H1 (cell line): ENCODE measurements around the gene CKB. TPM values are rescaled to one million over a fixed set of nuclear protein-coding genes. Genes with fewer than 3 reads are reported as not detected.
"Not testable (repeated sequence)": the region's sequence is repeated elsewhere in the genome, so short reads cannot be mapped to it uniquely, and the experiment has no call there.

ENCODE experiments used
- CTCF ChIA-PET: fragments of 300-600 bp; sonication (Branson Sonifier 250); formaldehyde crosslinking; loops from one replicate; lab custom pipeline; 2021; ENCODE audit not compliant: partially characterized antibody; lab: Charles Lee
- POLR2A ChIA-PET: fragments of 300-600 bp; sonication (Branson Sonifier 250); formaldehyde crosslinking; loops from one replicate; lab custom pipeline; 2021; ENCODE audit warnings: inconsistent platforms; ENCODE audit not compliant: partially characterized antibody; lab: Charles Lee
- DNase-seq, 2 experiments: peaks; one replicate each; pipeline versions ENCODE4 v3.0.0 to v3.0.0-alpha.2; 2010 to 2022; ENCODE audit warnings: low spot score in 2 of 2, low read depth in 1 of 2, mixed read lengths in 1 of 2
- FAIRE-seq: peaks from 2 replicates; lab custom pipeline; 2011; peaks lifted over from hg19 to GRCh38; lab: Jason Lieb, UNC
- H2AFZ ChIP-seq: 2 replicates; pipeline ENCODE4 v1.8.1; 2012; ENCODE audit warnings: low read length, inconsistent platforms
- H2AK5ac ChIP-seq: 2 replicates; pipeline ENCODE4 v1.6.1; 2013; ENCODE audit warnings: low read depth, low read length
- H2BK120ac ChIP-seq: replicated peaks from 2 replicates; pipeline ENCODE3; 2013; ENCODE audit warnings: low read depth, low read length, inconsistent platforms
- H2BK12ac ChIP-seq: 2 replicates; pipeline ENCODE4 v1.6.1; 2013; ENCODE audit warnings: low read depth, low read length
- H2BK15ac ChIP-seq: 2 replicates; pipeline ENCODE4 v1.6.1; 2013; ENCODE audit warnings: low read length
- H2BK20ac ChIP-seq: 2 replicates; pipeline ENCODE4 v1.6.1; 2013; ENCODE audit warnings: low read length
- H2BK5ac ChIP-seq: 2 replicates; pipeline ENCODE4 v1.6.1; 2013; ENCODE audit warnings: low read depth, low read length
- H3K14ac ChIP-seq: 2 replicates; pipeline ENCODE4 v1.6.1; 2013; ENCODE audit warnings: inconsistent platforms; ENCODE audit not compliant: insufficient read length
- H3K18ac ChIP-seq: 2 replicates; pipeline ENCODE4 v1.6.1; 2013; ENCODE audit warnings: low read length; ENCODE audit errors: extremely low read depth
- H3K23ac ChIP-seq: 2 replicates; pipeline ENCODE4 v1.6.1; 2013; ENCODE audit warnings: inconsistent platforms; ENCODE audit not compliant: insufficient read length
- H3K23me2 ChIP-seq: 2 replicates; pipeline ENCODE4 v1.6.1; 2013; ENCODE audit warnings: low read depth, low read length
- H3K27ac ChIP-seq: 2 replicates; pipeline ENCODE4 v1.6.1; 2011; ENCODE audit warnings: low read depth, low read length, inconsistent platforms
- H3K27me3 ChIP-seq, 4 experiments: replicated peaks in 1 of 4; 1 replicate in 1 of 4; 2 replicates in 3 of 4; pipeline versions ENCODE4 v1.6.1 to v1.8.1; 2011 to 2013; ENCODE audit warnings: low read length in 3 of 4, mild to moderate bottlenecking in 3 of 4, inconsistent platforms in 2 of 4, mixed read lengths in 2 of 4, moderate library complexity in 1 of 4; ENCODE audit not compliant: control insufficient read depth in 3 of 4, insufficient read depth in 3 of 4; ENCODE audit errors: extremely low read depth in 1 of 4
- H3K36me3 ChIP-seq, 4 experiments: 2 replicates each; pipeline versions ENCODE4 v1.6.1 to v1.8.1; 2011 to 2013; ENCODE audit warnings: mild to moderate bottlenecking in 4 of 4, low read length in 3 of 4, moderate library complexity in 2 of 4, control low read depth in 1 of 4, inconsistent platforms in 1 of 4; ENCODE audit not compliant: insufficient read depth in 4 of 4, control insufficient read depth in 2 of 4
- H3K4ac ChIP-seq: replicated peaks from 2 replicates; pipeline ENCODE3; 2013; ENCODE audit warnings: low read length, low read depth, mixed read lengths, inconsistent platforms; ENCODE audit not compliant: insufficient read length
- H3K4me1 ChIP-seq, 4 experiments: replicated peaks in 1 of 4; 1 replicate in 1 of 4; 2 replicates in 3 of 4; pipeline versions ENCODE4 v1.6.1 to v1.8.1; 2011 to 2013; ENCODE audit warnings: low read length in 3 of 4, inconsistent platforms in 2 of 4, mixed read lengths in 1 of 4; ENCODE audit not compliant: insufficient read depth in 4 of 4, control insufficient read depth in 3 of 4
- H3K4me2 ChIP-seq, 2 experiments: 2 replicates each; pipeline versions ENCODE4 v1.6.1 to v1.8.1; 2011 to 2013; ENCODE audit warnings: low read depth in 2 of 2, low read length in 2 of 2, control low read depth in 1 of 2, inconsistent platforms in 1 of 2, mild to moderate bottlenecking in 1 of 2; ENCODE audit not compliant: insufficient read depth in 1 of 2
- H3K4me3 ChIP-seq, 4 experiments: fragments of 200-600, 300-600 bp in 1 of 4; sonication (generic), shearing (Covaris generic), sonication (Bioruptor Twin) in 1 of 4; 2 replicates each; pipeline versions ENCODE4 v1.5.1 to v1.8.1; 2011 to 2016; ENCODE audit warnings: low read length in 4 of 4, low read depth in 3 of 4, control low read depth in 2 of 4, inconsistent platforms in 2 of 4, mild to moderate bottlenecking in 2 of 4, mixed read lengths in 1 of 4, moderate library complexity in 1 of 4; ENCODE audit not compliant: insufficient read depth in 2 of 4; ENCODE audit errors: extremely low read depth in 1 of 4
- H3K56ac ChIP-seq: replicated peaks from 2 replicates; pipeline ENCODE3; 2013; ENCODE audit warnings: low read depth, mild to moderate bottlenecking, mixed read lengths, low read length, inconsistent platforms; ENCODE audit not compliant: insufficient read length
- H3K79me1 ChIP-seq: 2 replicates; pipeline ENCODE4 v1.6.1; 2013; ENCODE audit warnings: low read depth, low read length, control low read depth
- H3K79me2 ChIP-seq, 2 experiments: 2 replicates each; pipeline versions ENCODE4 v1.6.1 to v1.8.1; 2012 to 2013; ENCODE audit warnings: low read length in 2 of 2, mild to moderate bottlenecking in 2 of 2, inconsistent platforms in 1 of 2; ENCODE audit not compliant: insufficient read depth in 2 of 2, control insufficient read depth in 1 of 2
- H3K9ac ChIP-seq, 4 experiments: replicated peaks in 1 of 4; 1 replicate in 1 of 4; 2 replicates in 3 of 4; pipeline versions ENCODE4 v1.6.1 to v1.8.1; 2011 to 2013; ENCODE audit warnings: low read depth in 3 of 4, low read length in 3 of 4, control low read depth in 2 of 4, mild to moderate bottlenecking in 2 of 4, moderate library complexity in 2 of 4, inconsistent platforms in 1 of 4; ENCODE audit errors: extremely low read depth in 1 of 4
- H3K9me3 ChIP-seq, 2 experiments: 2 replicates each; pipeline versions ENCODE4 v1.6.1 to v1.8.1; 2012 to 2013; ENCODE audit warnings: mild to moderate bottlenecking in 2 of 2, moderate library complexity in 2 of 2, control low read depth in 1 of 2, inconsistent platforms in 1 of 2, low read depth in 1 of 2, low read length in 1 of 2, mixed read lengths in 1 of 2; ENCODE audit not compliant: insufficient read depth in 2 of 2
- H4K20me1 ChIP-seq, 2 experiments: replicated peaks in 1 of 2; 2 replicates each; pipeline versions ENCODE3 to v1.8.1; 2011 to 2013; ENCODE audit warnings: inconsistent platforms in 2 of 2, low read length in 2 of 2, mild to moderate bottlenecking in 1 of 2; ENCODE audit not compliant: insufficient read depth in 2 of 2, control insufficient read depth in 1 of 2
- H4K5ac ChIP-seq: 2 replicates; pipeline ENCODE4 v1.6.1; 2013; ENCODE audit warnings: low read length, low read depth, mixed read lengths, inconsistent platforms; ENCODE audit not compliant: insufficient read length
- H4K8ac ChIP-seq: 2 replicates; pipeline ENCODE4 v1.8.0; 2013; ENCODE audit warnings: mild to moderate bottlenecking, moderate library complexity, low read length, inconsistent platforms; ENCODE audit not compliant: insufficient read depth; ENCODE audit errors: extremely low read depth
- H4K91ac ChIP-seq: replicated peaks from 2 replicates; pipeline ENCODE3; 2013; ENCODE audit warnings: low read length, mixed read lengths, inconsistent platforms; ENCODE audit not compliant: insufficient read length
- WGBS, 2 experiments: shearing (Covaris generic) in 1 of 2; methylation state at CpG; one replicate each; pipeline versions ENCODE4 v1.1.6 to v1.1.7; 2013 to 2015; ENCODE audit warnings: low lambda C conversion rate in 2 of 2, mixed read lengths in 2 of 2, inconsistent platforms in 1 of 2, low coverage in 1 of 2, missing lambda C conversion rate in 1 of 2; ENCODE audit not compliant: insufficient replicate concordance in 2 of 2, insufficient coverage in 1 of 2, insufficient read length in 1 of 2; ENCODE audit errors: extremely low coverage in 1 of 2, missing lambda C conversion rate in 1 of 2; 5-methylcytosine and 5-hydroxymethylcytosine counted together
- polyA plus RNA-seq, 7 experiments: library from polyadenylated mRNA; depleted of rRNA in 3 of 7; stranded (reverse) in 5 of 7; unstranded in 2 of 7; fragments of >200 nt in 5 of 7; fragments of 200-250 nt in 2 of 7; gene quantifications; 1 replicate in 5 of 7; 2 replicates in 1 of 7; 4 replicates in 1 of 7; pipeline versions ENCODE4 v1.2.1 to v1.2.3, GENCODE V29; 2011 to 2013; ENCODE audit warnings: missing spikeins in 2 of 7, mixed read lengths in 2 of 7
- total RNA-seq: library from RNA; stranded (reverse); fragmentation: NEBNext Ultra II Directional; extraction: Animal tissue kit (Norgen Biotek cat#: 25700); gene quantifications from 2 replicates; pipeline ENCODE4 v1.2.1, GENCODE V29; 2021

CKB gene
- total and polyA plus RNA-seq, 2 of the 8 experiments (the other 6 are each of a cell fraction or from before 2014, with no cell fraction given), result 538 to 950 TPM

DNA sequence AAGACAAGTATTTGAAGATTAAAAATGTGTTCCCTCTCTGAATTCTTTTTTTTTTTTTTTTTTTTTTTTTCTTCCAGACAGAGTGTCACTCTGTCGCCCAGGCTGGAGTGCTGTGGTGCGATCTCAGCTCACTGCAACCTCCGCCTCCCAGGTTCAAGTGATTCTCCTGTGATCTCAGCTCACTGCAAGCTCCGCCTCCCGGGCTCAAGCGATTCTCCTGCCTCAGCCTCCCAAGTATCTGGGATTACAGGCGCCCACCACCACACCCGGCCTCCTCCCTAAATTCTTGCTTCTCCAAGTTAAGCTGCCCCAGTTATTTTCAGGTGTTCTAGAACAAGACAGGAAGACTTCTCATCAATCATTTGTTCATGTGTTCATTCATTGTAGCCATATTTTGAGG is 10.4 kb downstream of the CKB start:
- H4K5ac ChIP-seq, H2BK5ac ChIP-seq, H2AFZ ChIP-seq, H3K18ac ChIP-seq, H3K4ac ChIP-seq, H3K4me2 ChIP-seq, H4K8ac ChIP-seq, H3K27ac ChIP-seq, H2BK120ac ChIP-seq, H3K79me2 ChIP-seq, H4K91ac ChIP-seq, FAIRE-seq, H3K23me2 ChIP-seq, H3K9ac ChIP-seq, H4K20me1 ChIP-seq, H3K27me3 ChIP-seq, H3K9me3 ChIP-seq, H2AK5ac ChIP-seq, H2BK12ac ChIP-seq, H2BK20ac ChIP-seq, H3K56ac ChIP-seq, H3K4me3 ChIP-seq, DNase-seq, H2BK15ac ChIP-seq, H3K14ac ChIP-seq, H3K79me1 ChIP-seq, H3K23ac ChIP-seq, H3K4me1 ChIP-seq: not testable (repeated sequence)
- WGBS, 2 experiments, result 87% methylated on average over 3 of the region's 8 CpGs; no CpG with 5 or more reads in 1 of the 2 experiments
- CTCF ChIA-PET, result interaction anchor here (1.6 to 31.3 kb wide), 4 partner anchors 11 to 53 kb away, joined by 4 to 921 read pairs (median 28); partner anchors contain the start of gene TRMT61A
- POLR2A ChIA-PET, result interaction anchor here (1.3 to 5.8 kb wide), 3 partner anchors 8 to 34 kb away, joined by 3 to 76 read pairs (median 15); partner anchors contain the start of gene CKB
- peaks cover 0 to 16% (median 4%) of the 10 kb centered on the region in 4 experiments; a peak in 3 of 8 replicates for H3K36me3 ChIP-seq
